Limb (tissue), 2 donors: ENCODE measurements around the gene NRARP.
"Not testable (repeated sequence)": the region's sequence is repeated elsewhere in the genome, so short reads cannot be mapped to it uniquely, and the experiment has no call there.

Experiments
- DNase-seq, 2 donors: peaks; one replicate each; pipeline ENCODE4 v3.0.0-alpha.2; 2016; ENCODE audit errors: extremely low spot score in 2 of 2

The NRARP gene

DNA sequence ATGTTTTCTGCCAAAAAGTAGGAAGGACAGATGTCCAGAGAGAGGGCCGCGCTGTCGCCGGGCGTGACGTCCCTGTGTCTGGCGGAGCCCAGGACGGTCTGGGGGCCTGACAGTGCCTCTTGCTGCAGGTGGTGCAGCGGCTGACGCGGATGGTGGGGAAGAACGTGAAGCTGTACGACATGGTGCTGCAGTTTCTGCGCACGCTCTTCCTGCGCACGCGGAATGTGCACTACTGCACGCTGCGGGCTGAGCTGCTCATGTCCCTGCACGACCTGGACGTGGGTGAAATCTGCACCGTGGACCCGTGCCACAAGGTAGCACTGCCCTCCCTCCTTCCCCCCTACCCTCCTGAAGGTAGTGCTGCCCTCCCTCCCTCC, 39.2 kb downstream of the NRARP start:
- DNase-seq: no peak

DNA sequence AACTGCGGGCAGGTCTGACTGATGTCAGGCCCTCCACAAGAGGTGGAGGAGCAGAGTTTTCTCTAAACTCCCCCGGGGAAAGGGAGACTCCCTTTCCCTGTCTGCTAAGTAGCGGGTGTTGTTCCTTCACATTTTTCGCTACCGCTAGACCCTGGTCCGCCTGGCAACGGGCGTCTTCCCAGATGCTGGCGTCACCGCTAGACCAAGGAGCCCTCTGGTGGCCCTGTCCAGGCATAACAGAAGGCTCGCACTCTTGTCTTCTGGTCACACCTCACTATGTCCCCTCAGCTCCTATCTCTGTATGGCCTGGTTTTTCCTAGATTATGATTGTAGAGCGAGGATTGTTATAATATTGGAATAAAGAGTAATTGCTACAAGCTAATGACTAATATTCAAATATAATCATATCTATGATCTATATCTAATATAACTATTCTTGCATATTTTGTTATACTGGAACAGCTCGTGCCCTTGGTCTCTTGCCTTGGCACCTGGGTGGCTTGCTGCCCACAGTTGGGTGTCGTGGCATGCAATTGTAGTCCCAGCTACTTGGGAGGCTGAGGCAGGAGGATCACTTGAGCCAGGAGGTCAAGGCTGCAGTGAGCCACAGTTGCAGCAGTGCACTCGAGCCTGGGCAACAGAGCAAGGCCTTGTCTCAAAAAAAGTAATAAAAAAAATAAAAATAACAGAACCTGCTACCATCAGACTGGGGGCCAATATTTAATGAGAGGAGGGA, 39.7 kb downstream of the NRARP start:
- DNase-seq: not testable (repeated sequence)

GRCh38 chr9:137256856-137257255, 45.2 kb downstream of the NRARP start:
- DNase-seq: no peak

- DNase-seq: no peak
These were observed 45.7 kb downstream of the NRARP start for GRCh38 chr9:137256362-137256761.

- peak in 1 of 2 donors; percentile 23 for DNase-seq
These were observed 46.5 kb downstream of the NRARP start for GRCh38 chr9:137255448-137256114.

- DNase-seq: peak; percentile 89 to 98
These were observed 47.2 kb downstream of the NRARP start, which contains the start of gene NELFB for GRCh38 chr9:137254624-137255447. Gene NELFB, plus strand, starts transcription at chr9:137255327.

GRCh38 chr9:137253717-137254623, 48.1 kb downstream of the NRARP start:
- no peak for DNase-seq

DNA sequence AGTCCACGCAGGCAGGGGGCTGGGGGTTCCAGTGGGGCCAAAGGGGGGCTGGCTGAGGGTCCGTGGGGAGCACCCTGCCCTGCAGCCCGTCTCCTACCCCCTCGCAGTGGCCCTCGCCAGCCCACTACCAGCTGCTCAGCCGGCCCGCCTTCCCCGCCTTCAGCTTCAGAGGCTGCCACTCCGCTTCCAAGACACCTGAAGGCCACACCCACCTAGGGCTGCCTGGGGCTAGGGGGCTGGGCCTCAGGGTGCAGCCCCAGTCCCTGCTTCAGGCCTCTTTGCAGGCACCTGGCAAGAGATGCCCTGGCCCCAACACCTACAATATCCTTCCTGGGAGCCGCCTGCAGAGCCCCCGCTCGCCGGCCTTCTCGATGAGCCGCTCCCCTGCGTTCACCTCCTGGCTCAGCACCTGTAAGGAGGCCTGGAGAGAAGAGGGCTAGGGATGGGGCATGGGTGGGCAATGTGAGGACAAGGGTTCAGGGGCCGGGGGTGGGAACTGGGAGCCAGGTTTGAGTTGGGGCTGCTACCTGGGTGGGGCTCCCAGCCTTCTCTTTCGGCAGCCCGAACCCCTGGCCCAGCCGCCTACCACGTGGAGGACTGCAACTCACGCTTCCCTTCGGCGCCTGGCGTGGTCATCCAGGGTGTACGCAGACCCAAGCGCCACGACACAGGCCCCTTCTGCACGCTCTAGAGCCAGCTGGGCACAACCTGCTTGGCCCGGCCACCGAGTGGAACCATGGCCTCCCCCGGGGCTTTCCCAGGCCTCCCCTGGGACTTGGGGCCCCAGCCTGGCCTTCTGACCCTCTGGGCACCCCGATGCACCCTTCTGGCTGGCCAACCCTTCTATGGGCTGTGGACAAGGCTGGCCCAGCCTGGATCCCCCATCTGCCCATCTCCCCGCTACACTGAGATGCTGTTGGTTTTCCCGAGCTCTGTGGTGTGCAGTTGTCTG, 49.2 kb downstream of the NRARP start:
- DNase-seq: no peak

DNA sequence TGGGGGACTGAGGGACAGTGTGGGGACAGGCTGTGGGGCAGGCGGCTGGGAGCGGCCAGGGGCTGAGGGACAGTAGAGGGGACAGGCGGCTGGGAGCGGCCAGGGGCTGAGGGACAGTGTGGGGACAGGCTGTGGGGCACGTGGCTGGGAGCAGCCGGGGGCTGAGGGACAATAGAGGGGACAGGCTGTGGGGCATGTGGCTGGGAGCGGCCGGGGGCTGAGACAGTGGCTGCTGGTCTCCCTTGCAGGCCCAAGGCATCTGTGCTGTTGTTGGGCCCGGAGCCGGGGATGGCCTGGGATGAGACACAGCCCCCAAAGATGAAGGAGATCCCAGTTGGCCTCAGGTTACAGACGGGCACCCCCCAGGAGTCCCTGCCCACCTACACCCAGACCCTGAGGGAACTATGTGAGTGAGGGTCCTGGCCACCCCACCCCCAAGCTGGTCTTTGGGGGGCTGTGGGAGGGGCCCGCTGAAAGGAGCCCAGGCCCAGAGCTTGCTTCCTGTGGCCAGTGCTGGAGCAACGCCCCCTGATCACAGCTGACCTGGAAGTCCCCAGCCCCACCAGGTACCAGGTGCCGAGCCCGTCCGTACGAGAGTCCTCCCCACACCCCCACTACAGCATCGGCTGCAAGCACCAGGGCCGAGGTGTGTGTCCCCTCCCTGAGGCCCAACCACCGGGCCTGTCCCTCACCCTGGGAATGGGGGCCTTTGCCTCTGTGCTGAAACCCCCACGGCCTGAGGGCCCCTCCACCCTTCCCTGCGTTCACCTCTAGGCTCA, 50.4 kb downstream of the NRARP start:
- DNase-seq: no peak

GRCh38 chr9:137251194-137251461, 50.9 kb downstream of the NRARP start, which contains the start of gene STPG3:
Gene STPG3, plus strand, starts transcription at chr9:137251286. Its CDS starts 1 bp downstream, at chr9:137251287.
- no peak for DNase-seq

GRCh38 chr9:137250329-137251193, 51.5 kb downstream of the NRARP start:
- DNase-seq: no peak
